HCT116 (cell line): ENCODE measurements around the gene MGST2.

ENCODE experiments used
- CEBPB ChIP-seq: IDR thresholded peaks from 2 replicates; pipeline ENCODE4 v1.6.1; 2012; ENCODE audit warnings: low read depth
- CTCF ChIP-seq, 3 experiments: fragments of 200-600 bp in 1 of 3; sonication (generic) in 1 of 3; IDR thresholded peaks in 2 of 3; conservative IDR thresholded peaks in 1 of 3; 2 replicates each; pipeline ENCODE4 v1.5.1; 2012 to 2017; ENCODE audit warnings: low read depth in 2 of 3, low read length in 2 of 3, antibody characterized with exemption in 1 of 3, borderline replicate concordance in 1 of 3, control low read depth in 1 of 3, mild to moderate bottlenecking in 1 of 3, mixed read lengths in 1 of 3, mixed run types in 1 of 3, moderate library complexity in 1 of 3; ENCODE audit not compliant: insufficient read depth in 1 of 3
- EZH2 ChIP-seq: fragments of 200-600 bp; sonication (generic); IDR thresholded peaks from 2 replicates; pipeline ENCODE4 v1.6.1; 2017; ENCODE audit warnings: antibody characterized with exemption, mixed run types
- FOSL1 ChIP-seq: IDR thresholded peaks from 2 replicates; pipeline ENCODE4 v1.6.1; 2012; ENCODE audit warnings: low read depth
- JUND ChIP-seq: IDR thresholded peaks from 2 replicates; pipeline ENCODE4 v1.6.1; 2012
- MAX ChIP-seq: IDR thresholded peaks from 2 replicates; pipeline ENCODE4 v1.6.1; 2012
- POLR2A ChIP-seq: IDR thresholded peaks from 2 replicates; pipeline ENCODE4 v1.7.0; 2011; ENCODE audit warnings: borderline replicate concordance; ENCODE audit not compliant: insufficient read depth, insufficient read length; ENCODE audit errors: extremely low read depth
- POLR2AphosphoS5 ChIP-seq: IDR thresholded peaks from 2 replicates; pipeline ENCODE4 v1.6.1; 2011; ENCODE audit warnings: mild to moderate bottlenecking, low read depth, low read length, moderate library complexity
- RAD21 ChIP-seq: IDR thresholded peaks from 2 replicates; pipeline ENCODE4 v1.6.1; 2012; ENCODE audit warnings: low read depth, mild to moderate bottlenecking
- ZFX ChIP-seq: fragments of 450-650 bp; IDR thresholded peaks from 2 replicates; pipeline ENCODE4 v1.6.1; 2017
- TF ChIP-seq, protein P1 (sequence below): IDR thresholded peaks from 2 replicates; pipeline ENCODE4 v1.6.1; 2011; ENCODE audit warnings: mild to moderate bottlenecking, low read length, moderate library complexity; ENCODE audit not compliant: insufficient replicate concordance; ENCODE audit errors: extremely low read depth
- TF ChIP-seq, protein P2 (sequence below): IDR thresholded peaks from 2 replicates; pipeline ENCODE4 v1.6.1; 2012

DNA sequence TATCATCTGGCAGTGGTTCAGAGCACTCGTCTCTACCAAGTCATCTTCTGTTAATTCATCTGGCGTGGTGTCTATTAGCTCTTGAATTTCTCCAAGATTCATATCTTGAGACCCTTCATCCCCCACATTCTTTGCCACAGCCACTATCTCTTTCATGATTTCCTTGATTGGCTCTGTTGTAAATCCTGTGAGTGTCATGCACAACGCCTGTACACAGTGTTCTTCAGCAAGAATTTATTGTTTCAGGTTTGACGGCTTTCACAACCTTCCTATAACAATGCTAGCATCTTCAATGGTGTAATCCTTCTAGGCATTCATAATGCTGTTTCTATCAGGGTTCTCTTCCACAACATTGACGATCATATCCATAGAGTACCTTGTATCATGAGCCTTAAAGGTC is 30.9 kb downstream of the MGST2 start:
- TF ChIP-seq CTCF (IDR thresholded peaks at IDR 0.05 in 2 of 3, conservative IDR thresholded peaks at IDR 0.05 in 1 of 3; ENCODE audit: borderline replicate concordance in 1 of 3, insufficient read depth in 1 of 3, low read depth in 2 of 3, low read length in 2 of 3) (no peak), ZFX (no peak), POLR2A (no peak), EZH2 (no peak), MAX (no peak), POLR2AphosphoS5 (no peak), CEBPB (no peak), FOSL1 (no peak), RAD21 (no peak), JUND (no peak)
- TF ChIP-seq, protein P1, sequence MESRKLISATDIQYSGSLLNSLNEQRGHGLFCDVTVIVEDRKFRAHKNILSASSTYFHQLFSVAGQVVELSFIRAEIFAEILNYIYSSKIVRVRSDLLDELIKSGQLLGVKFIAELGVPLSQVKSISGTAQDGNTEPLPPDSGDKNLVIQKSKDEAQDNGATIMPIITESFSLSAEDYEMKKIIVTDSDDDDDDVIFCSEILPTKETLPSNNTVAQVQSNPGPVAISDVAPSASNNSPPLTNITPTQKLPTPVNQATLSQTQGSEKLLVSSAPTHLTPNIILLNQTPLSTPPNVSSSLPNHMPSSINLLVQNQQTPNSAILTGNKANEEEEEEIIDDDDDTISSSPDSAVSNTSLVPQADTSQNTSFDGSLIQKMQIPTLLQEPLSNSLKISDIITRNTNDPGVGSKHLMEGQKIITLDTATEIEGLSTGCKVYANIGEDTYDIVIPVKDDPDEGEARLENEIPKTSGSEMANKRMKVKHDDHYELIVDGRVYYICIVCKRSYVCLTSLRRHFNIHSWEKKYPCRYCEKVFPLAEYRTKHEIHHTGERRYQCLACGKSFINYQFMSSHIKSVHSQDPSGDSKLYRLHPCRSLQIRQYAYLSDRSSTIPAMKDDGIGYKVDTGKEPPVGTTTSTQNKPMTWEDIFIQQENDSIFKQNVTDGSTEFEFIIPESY = no peak
- TF ChIP-seq, protein P2, sequence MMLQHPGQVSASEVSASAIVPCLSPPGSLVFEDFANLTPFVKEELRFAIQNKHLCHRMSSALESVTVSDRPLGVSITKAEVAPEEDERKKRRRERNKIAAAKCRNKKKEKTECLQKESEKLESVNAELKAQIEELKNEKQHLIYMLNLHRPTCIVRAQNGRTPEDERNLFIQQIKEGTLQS = no peak
